B cell (primary cell): Measurements from ENCODE around the gene PLPP4. TPM values are rescaled to one million over a fixed set of nuclear protein-coding genes. Genes with fewer than 3 reads are reported as not detected.

Source experiments
- ATAC-seq: fragments of 200-7000 bp; cut with Tn5 transposase; one replicate; pipeline ENCODE4 v1.10.0; 2021; ENCODE audit warnings: low read depth, mild to moderate bottlenecking, moderate number of reproducible peaks, moderate library complexity
- CTCF ChIA-PET: fragments of 350-600 bp; sonication (Branson Sonifier 250); formaldehyde crosslinking; loops from one replicate; lab custom pipeline; 2021; ENCODE audit warnings: antibody characterized with exemption, inconsistent platforms; lab: Charles Lee
- POLR2A ChIA-PET: fragments of 350-600 bp; sonication (Branson Sonifier 250); formaldehyde crosslinking; loops from one replicate; lab custom pipeline; 2021; ENCODE audit warnings: antibody characterized with exemption; lab: Charles Lee
- DNase-seq: peaks from one replicate; pipeline ENCODE4 v3.0.0; 2013
- H2AFZ ChIP-seq: 2 replicates; pipeline ENCODE4 v1.6.1; 2012; ENCODE audit warnings: mild to moderate bottlenecking, low read depth, low read length; ENCODE audit not compliant: insufficient read depth, poor library complexity, severe bottlenecking
- H3K27ac ChIP-seq, 2 donors: 1 replicate in 1 of 2; 2 replicates in 1 of 2; pipeline ENCODE4 v1.5.1; 2012 to 2013; ENCODE audit warnings: low read length in 2 of 2, mild to moderate bottlenecking in 2 of 2, moderate library complexity in 1 of 2
- H3K27me3 ChIP-seq, 4 experiments: fragments of 200-600 bp in 1 of 4; sonication (generic) in 1 of 4; replicated peaks in 1 of 4; 1 replicate in 2 of 4; 2 replicates in 2 of 4; pipeline versions ENCODE4 v1.6.1 to v1.7.0; 2013 to 2016; ENCODE audit warnings: low read length in 3 of 4, mild to moderate bottlenecking in 2 of 4, mixed read lengths in 1 of 4, moderate library complexity in 1 of 4; ENCODE audit not compliant: insufficient read depth in 4 of 4, control insufficient read depth in 3 of 4; ENCODE audit errors: control extremely low read depth in 1 of 4
- H3K36me3 ChIP-seq, 2 experiments: replicated peaks in 1 of 2; 1 replicate in 1 of 2; 2 replicates in 1 of 2; pipeline versions ENCODE4 v1.6.1 to v1.7.1; 2013; ENCODE audit warnings: low read length in 1 of 2; ENCODE audit not compliant: insufficient read depth in 2 of 2, control insufficient read depth in 1 of 2; ENCODE audit errors: control extremely low read depth in 1 of 2, extremely low read depth in 1 of 2
- H3K4me1 ChIP-seq, 2 donors: fragments of 200-600 bp in 1 of 2; sonication (generic) in 1 of 2; 1 replicate in 1 of 2; 2 replicates in 1 of 2; pipeline versions ENCODE4 v1.5.1 to v1.6.1; 2013 to 2017; ENCODE audit warnings: low read length in 2 of 2; ENCODE audit not compliant: control insufficient read depth in 2 of 2, insufficient read depth in 2 of 2
- H3K4me2 ChIP-seq: replicated peaks from 2 replicates; pipeline ENCODE3; 2012; ENCODE audit warnings: mild to moderate bottlenecking, low read depth, low read length; ENCODE audit not compliant: poor library complexity, severe bottlenecking
- H3K4me3 ChIP-seq, 5 experiments: fragments of 200-600 bp in 1 of 5; sonication (generic) in 1 of 5; 1 replicate in 3 of 5; 2 replicates in 2 of 5; pipeline versions ENCODE4 v1.5.1 to v1.7.0; 2011 to 2016; ENCODE audit warnings: low read length in 4 of 5, mild to moderate bottlenecking in 4 of 5, low read depth in 2 of 5, control low read depth in 1 of 5, moderate library complexity in 1 of 5; ENCODE audit not compliant: insufficient read depth in 1 of 5; ENCODE audit errors: control extremely low read depth in 1 of 5, extremely low read depth in 1 of 5
- H3K79me2 ChIP-seq: fragments of 200-600 bp; sonication (generic); one replicate; pipeline ENCODE4 v1.6.0; 2016; ENCODE audit warnings: low read length; ENCODE audit not compliant: control insufficient read depth, insufficient read depth
- H3K9ac ChIP-seq: fragments of 200-600 bp; sonication (generic); 2 replicates; pipeline ENCODE4 v1.6.1; 2017; ENCODE audit warnings: mild to moderate bottlenecking, low read length, moderate library complexity
- H3K9me3 ChIP-seq, 3 donors: one replicate each; pipeline versions ENCODE4 v1.6.1 to v1.7.1; 2013; ENCODE audit warnings: low read length in 2 of 3; ENCODE audit not compliant: control insufficient read depth in 2 of 3, insufficient read depth in 1 of 3; ENCODE audit errors: control extremely low read depth in 1 of 3
- H4K20me1 ChIP-seq: 2 replicates; pipeline ENCODE4 v1.6.0; 2012; ENCODE audit warnings: mild to moderate bottlenecking, low read length; ENCODE audit not compliant: insufficient read depth, control insufficient read depth, poor library complexity, severe bottlenecking
- H3K27ac Mint-ChIP-seq: one replicate; pipeline ENCODE4 v1.8.0; 2021; ENCODE audit warnings: mixed read lengths
- H3K27me3 Mint-ChIP-seq: one replicate; pipeline ENCODE4 v1.8.0; 2021; ENCODE audit warnings: mixed read lengths
- H3K4me1 Mint-ChIP-seq: one replicate; pipeline ENCODE4 v1.8.0; 2021; ENCODE audit warnings: mixed read lengths
- H3K4me3 Mint-ChIP-seq: one replicate; pipeline ENCODE4 v1.8.0; 2021; ENCODE audit warnings: mixed read lengths
- H3K9me3 Mint-ChIP-seq: one replicate; pipeline ENCODE4 v1.8.0; 2022; ENCODE audit warnings: mixed read lengths; ENCODE audit not compliant: insufficient read depth
- CTCF ChIP-seq: fragments of 200-600 bp; IDR thresholded peaks from one replicate; pipeline ENCODE4 v1.8.0; 2022; ENCODE audit warnings: antibody characterized with exemption, mild to moderate bottlenecking
- EZH2 ChIP-seq: IDR thresholded peaks from 2 replicates; pipeline ENCODE4 v1.6.1; 2012; ENCODE audit warnings: borderline replicate concordance, low read depth, mild to moderate bottlenecking, moderate library complexity, low read length; ENCODE audit not compliant: insufficient read depth, poor library complexity, severe bottlenecking
- WGBS: methylation state at CpG from one replicate; pipeline ENCODE4 v1.1.5; 2013; ENCODE audit warnings: missing lambda C conversion rate; ENCODE audit not compliant: insufficient coverage; 5-methylcytosine and 5-hydroxymethylcytosine counted together
- intact Hi-C: fragments of 100-400 bp; cut with micrococcal nuclease; formaldehyde crosslinking; loops from one replicate; pipeline ENCODE4 v1.10.0; 2022
- polyA plus RNA-seq: library from polyadenylated mRNA; depleted of rRNA; stranded (reverse); fragments of >200 nt; gene quantifications from 2 replicates; pipeline ENCODE4 v1.2.3, GENCODE V29; 2012
- total RNA-seq, 2 donors: library from RNA; stranded (reverse); fragments of 120-200 nt in 1 of 2; gene quantifications; 1 replicate in 1 of 2; 2 replicates in 1 of 2; pipeline versions ENCODE4 v1.2.3 to v1.2.4, GENCODE V29; 2013 to 2022

The PLPP4 gene
- total and polyA plus RNA-seq, 2 donors (not counting 1 experiment from before 2014, with no cell fraction given), result not detected

DNA sequence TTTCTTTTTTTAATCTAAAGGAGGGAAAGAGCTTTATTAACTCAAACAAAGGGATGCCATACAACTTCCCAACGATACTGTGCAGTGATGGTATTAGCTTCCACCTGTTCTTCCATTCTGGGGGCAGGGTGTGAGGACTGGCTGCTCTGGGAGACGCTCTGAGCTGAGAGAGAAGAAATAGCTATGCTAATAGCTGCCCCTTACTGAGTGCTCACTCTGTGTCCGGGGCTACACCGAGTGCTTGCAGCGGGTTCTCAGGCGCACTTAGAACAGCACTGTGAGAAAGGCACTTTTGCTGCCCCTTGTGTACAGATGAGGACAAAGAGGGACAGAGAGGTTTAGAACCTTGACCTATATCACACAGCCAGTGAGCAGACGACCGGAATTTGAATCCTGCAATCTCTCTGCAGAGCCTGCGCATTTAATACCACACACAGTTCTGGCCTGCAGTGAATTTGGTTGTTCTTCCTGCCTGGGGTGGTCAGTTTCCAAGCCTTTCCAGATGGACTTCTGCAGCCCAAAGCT is 142.2 kb downstream of the PLPP4 start:
- DNase-seq (no peak), ATAC-seq (no peak)
- Histone ChIP-seq H3K4me3 (no peak overlapping the region), H3K4me1 (peaks cover 0 to 3% of the 10 kb centered on the region in 2 donors), H3K9me3 (no peaks in the 10 kb centered on the region), H3K4me2 (no peak overlapping the region), H3K27me3 (no peaks in the 10 kb centered on the region), H3K36me3 (no peaks in the 10 kb centered on the region), H3K9ac (no peak overlapping the region), H2AFZ (no peak overlapping the region), H4K20me1 (no peaks in the 10 kb centered on the region), H3K79me2 (no peaks in the 10 kb centered on the region), H3K27ac (no peak overlapping the region)
- WGBS, result 88% methylated on average over 8 of the region's 9 CpGs
- ChIA-PET CTCF (no interaction called here), POLR2A (no interaction called here)
- H3K27me3 Mint-ChIP-seq, result no peaks in the 10 kb centered on the region
- H3K4me3 Mint-ChIP-seq, result no peak overlapping the region
- no peaks in the 10 kb centered on the region for H3K9me3 Mint-ChIP-seq
- H3K4me1 Mint-ChIP-seq, result peaks cover 6% of the 10 kb centered on the region
- TF ChIP-seq CTCF, result no peak
- TF ChIP-seq EZH2, result no peak
- intact Hi-C loops, result no loop called here
- no peak overlapping the region for H3K27ac Mint-ChIP-seq

DNA sequence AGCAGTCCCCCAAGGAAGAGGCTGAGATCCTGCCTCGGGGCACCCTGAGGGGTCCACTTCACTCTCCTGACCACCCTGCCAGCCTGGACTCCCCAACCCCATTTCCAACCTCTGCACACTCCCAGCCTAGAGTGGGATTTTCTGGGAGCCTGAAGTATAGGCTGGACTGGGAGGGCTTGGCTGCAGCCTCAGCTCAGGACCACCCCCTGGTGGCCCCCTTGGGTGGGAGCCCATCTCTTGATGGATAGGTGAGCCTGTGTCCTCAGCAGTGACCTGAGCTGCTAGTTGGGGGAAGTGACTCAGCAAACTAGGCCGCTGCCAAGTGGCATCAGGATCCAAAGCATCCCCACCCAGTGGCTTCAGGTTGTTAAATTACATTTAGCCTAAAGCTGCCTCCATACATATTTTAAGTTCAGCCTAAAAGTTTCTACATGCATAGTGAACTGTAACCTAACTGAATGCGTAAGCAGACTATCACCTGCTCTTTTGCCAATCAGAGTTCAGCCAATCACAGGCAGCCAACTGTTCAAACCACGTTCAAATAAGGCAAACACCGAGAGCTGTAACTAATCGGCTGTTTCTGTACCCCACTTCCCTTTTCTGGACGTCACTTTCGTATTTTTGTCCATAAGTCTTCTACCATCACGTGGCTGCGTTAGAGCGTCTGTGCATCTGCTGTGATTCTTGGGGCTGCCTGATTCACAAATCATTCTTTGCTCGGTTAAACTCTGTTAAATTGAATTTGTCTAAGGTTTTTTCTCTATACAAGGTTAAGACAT is 144.0 kb downstream of the PLPP4 start:
- H3K27ac ChIP-seq, result no peak overlapping the region
- no peaks in the 10 kb centered on the region for H4K20me1 ChIP-seq
- peak overlapping the region; percentile 19 for H2AFZ ChIP-seq
- no peak overlapping the region for H3K4me3 ChIP-seq
- H3K4me1 ChIP-seq, result peaks cover 0 to 3% of the 10 kb centered on the region in 2 donors
- H3K79me2 ChIP-seq, result no peaks in the 10 kb centered on the region
- Mint-ChIP-seq H3K4me1 (peaks cover 6% of the 10 kb centered on the region), H3K27me3 (no peaks in the 10 kb centered on the region), H3K9me3 (no peaks in the 10 kb centered on the region), H3K27ac (no peak overlapping the region), H3K4me3 (no peak overlapping the region)
- H3K4me2 ChIP-seq, result no peak overlapping the region
- no peaks in the 10 kb centered on the region for H3K36me3 ChIP-seq
- no peak overlapping the region for H3K9ac ChIP-seq
- no peaks in the 10 kb centered on the region for H3K9me3 ChIP-seq
- H3K27me3 ChIP-seq, result no peaks in the 10 kb centered on the region
- no peak for TF ChIP-seq CTCF
- TF ChIP-seq EZH2, result no peak
- CTCF ChIA-PET, result no interaction called here
- ATAC-seq (peak; percentile 14), DNase-seq (peak; percentile 17)
- POLR2A ChIA-PET, result no interaction called here
- WGBS, result 4% methylated on average over 9 of the region's 12 CpGs
- intact Hi-C loops, result no loop called here
